Erythroblast (primary cell): Measurements from ENCODE around the gene PMS2.
A peak's percentile ranks its signal among the peaks of the same experiment; 100 is the strongest.
"Not testable (repeated sequence)": the region's sequence is repeated elsewhere in the genome, so short reads cannot be mapped to it uniquely, and the experiment has no call there.

Experiments
- DNase-seq, 2 experiments: peaks; one replicate each; lab custom pipeline; 2025; lab: John Stamatoyannopoulos, UW
- GATA1 ChIP-seq: IDR thresholded peaks from 2 replicates; pipeline ENCODE4 v1.6.1; 2011; ENCODE audit warnings: low read depth, mild to moderate bottlenecking, control low read depth, low read length, moderate library complexity
- POLR2A ChIP-seq: IDR thresholded peaks from 2 replicates; pipeline ENCODE4 v1.6.1; 2011; ENCODE audit warnings: mild to moderate bottlenecking, low read length

PMS2 gene

GRCh38 chr7:6007386-6007785, 1.5 kb downstream of the PMS2 start:
- TF ChIP-seq GATA1 (no peak), POLR2A (no peak)

GRCh38 chr7:5997210-5997808, 11.5 kb downstream of the PMS2 start:
- DNase-seq: peak; percentile 73 to 86

More at GRCh38 chr7:6007386-6007785, 1.5 kb downstream of the PMS2 start:
- no peak for DNase-seq

DNA sequence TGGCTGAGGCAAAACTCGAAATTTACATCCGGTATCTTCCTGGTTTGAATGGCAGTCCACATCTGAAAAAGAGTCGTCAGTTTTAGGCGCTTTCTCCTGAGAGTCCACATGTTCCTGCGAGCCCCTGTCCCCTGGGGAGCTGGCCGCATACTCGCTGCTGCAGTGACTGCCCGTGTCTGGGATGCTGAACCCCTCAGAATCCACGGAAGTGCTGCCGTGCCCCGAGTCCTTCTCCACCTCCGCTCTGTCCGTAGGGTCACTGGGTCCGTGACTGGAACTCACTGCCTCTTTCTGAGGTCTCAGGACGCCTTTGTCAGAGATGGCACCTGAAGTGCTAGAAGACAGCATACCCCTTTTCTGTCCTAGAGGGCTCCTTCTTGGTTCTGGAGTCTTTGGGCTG, 21.8 kb downstream of the PMS2 start:
- DNase-seq: not testable (repeated sequence)

More at GRCh38 chr7:5997210-5997808, 11.5 kb downstream of the PMS2 start:
- no peak for TF ChIP-seq POLR2A
- TF ChIP-seq GATA1: no peak

- DNase-seq: not testable (repeated sequence)
Observed at GRCh38 chr7:5979680-5980314, 29.1 kb downstream of the PMS2 start.

- not testable (repeated sequence) for DNase-seq
Observed at GRCh38 chr7:5973580-5973979, 35.3 kb downstream of the PMS2 start.

GRCh38 chr7:5970347-5970911, 38.4 kb downstream of the PMS2 start, which contains the start of gene RSPH10B:
RSPH10B (minus strand) TSS chr7:5970689; CDS start chr7:5967116, 3,573 bp downstream.
- not testable (repeated sequence) for DNase-seq

GRCh38 chr7:5963810-5964209, 45.0 kb downstream of the PMS2 start:
- DNase-seq: not testable (repeated sequence)

DNA sequence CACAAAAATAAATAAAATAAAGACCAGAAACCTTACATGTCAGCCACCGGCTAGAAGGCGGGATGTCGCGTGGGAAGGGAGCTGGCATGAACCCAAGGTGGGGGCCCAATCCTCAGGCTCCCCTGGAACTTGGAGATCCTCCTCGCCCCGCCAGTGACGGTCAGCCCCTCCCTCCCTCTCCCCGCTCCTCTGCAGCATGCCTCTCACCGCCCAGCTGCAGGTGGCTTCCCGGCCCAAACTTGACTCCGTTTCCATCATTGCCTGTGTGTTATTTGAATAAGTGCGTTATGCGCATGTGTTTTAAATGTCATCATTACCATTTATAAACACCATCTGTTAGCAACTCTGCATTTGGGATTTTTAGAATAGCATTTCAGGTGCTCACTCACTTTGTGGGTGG, 45.6 kb downstream of the PMS2 start:
- not testable (repeated sequence) for DNase-seq

GRCh38 chr7:5934945-5935450, 73.9 kb downstream of the PMS2 start:
- DNase-seq: not testable (repeated sequence)

GRCh38 chr7:5931905-5932644, 76.8 kb downstream of the PMS2 start:
- not testable (repeated sequence) for DNase-seq

GRCh38 chr7:5931250-5931649, 77.6 kb downstream of the PMS2 start:
- DNase-seq: not testable (repeated sequence)

DNA sequence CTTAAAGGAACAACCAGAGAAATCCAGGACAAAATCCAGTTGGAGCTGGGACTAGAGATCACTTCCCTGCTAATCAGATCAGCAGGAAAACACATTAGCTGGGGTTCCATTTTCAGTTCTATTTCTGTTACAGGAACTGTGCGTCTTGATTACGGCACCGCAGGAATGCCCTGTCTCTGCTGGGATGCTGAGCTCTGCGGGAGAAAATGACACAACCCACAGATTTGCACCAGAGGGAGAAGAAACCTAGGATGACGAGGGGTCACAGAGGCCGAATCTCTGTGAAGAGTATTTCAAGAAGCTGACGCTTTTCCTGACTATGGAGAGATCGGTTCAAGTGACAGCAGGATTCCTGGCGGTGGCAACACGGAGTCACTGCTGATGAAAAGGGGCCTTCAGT, 78.6 kb downstream of the PMS2 start:
- DNase-seq: not testable (repeated sequence)

DNA sequence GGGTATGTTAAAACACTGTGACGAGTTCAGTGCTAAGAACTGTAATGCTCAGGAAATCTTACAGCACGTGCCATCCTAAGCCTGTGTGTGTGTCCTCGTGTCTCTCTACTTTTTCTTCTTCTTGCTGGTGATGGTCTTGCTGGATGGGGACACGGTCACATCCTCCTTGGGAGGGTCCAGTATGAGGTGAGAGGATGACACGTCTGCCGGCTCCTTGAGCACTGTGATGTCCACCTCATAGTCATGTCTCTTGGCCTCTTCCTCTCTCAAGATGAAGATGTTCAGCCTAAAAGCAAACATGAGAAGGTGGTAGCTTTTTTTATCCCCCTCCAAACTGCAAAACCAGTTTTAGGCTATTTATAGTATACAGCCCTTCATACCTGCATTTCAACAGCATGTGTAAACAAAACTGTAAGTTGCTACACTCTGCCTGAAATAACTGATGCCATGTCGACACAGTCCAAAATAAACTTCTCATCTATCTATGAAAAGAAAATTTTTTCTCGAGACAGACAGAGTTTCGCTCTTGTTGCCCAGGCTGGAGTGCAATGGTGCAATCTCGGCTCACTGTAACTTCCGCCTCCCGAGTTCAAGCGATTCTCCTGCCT, 82.5 kb downstream of the PMS2 start:
- not testable (repeated sequence) for DNase-seq

GRCh38 chr7:5924630-5925029, 84.2 kb downstream of the PMS2 start:
- DNase-seq: not testable (repeated sequence)

DNA sequence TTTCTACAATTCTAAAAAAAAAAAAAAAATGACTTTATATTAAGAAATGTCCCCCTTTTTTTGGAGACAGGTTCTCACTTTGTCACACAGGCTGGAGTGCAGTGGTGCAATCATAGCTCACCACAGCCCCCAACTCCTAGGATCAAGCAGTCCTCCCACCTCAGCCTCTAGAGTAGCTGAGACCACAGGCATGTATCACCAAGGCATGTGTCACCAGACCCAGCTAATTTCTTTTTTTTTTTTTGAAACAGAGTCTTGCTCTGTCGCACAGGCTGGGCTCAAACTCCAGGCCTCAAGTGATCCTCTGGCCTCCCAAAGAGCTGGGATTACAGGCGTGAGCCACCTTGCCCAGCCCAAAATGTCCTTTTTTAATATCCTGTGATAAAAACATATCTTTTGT, 84.7 kb downstream of the PMS2 start:
- DNase-seq: not testable (repeated sequence)
